ENCODE data around the gene PAQR9.

GRCh38 chr3:142952272-142953193 lies 10.9 kb downstream of the PAQR9 start:
- TF ChIP-seq EP300 (IDR thresholded peaks at IDR 0.05) (no peak), POLR2AphosphoS5 (IDR thresholded peaks at IDR 0.05) (no peak)
